HCT116 (cell line): ENCODE data around the gene PSMA6. TPM values are rescaled to one million over a fixed set of nuclear protein-coding genes. Genes with fewer than 3 reads are reported as not detected.
"Not testable (repeated sequence)": the region's sequence is repeated elsewhere in the genome, so short reads cannot be mapped to it uniquely, and the experiment has no call there.

Experiments used
- ATAC-seq: fragments of 200-7000 bp; cut with Tn5 transposase; 2 replicates; pipeline ENCODE4 v1.9.1; 2020; ENCODE audit warnings: mild to moderate bottlenecking, moderate library complexity
- BruUV-seq: library from RNA; stranded (reverse); fragments of 400-500 nt; replicated peaks from 2 replicates; lab custom pipeline; 2021; lab: Mats Ljungman, UMichigan
- CTCF ChIA-PET: fragments of 300-600 bp; sonication (Branson Sonifier 250); formaldehyde crosslinking; loops from one replicate; lab custom pipeline; 2021; ENCODE audit warnings: antibody characterized with exemption; lab: Charles Lee
- POLR2A ChIA-PET: fragments of 300-600, 350-600 bp; sonication (Branson Sonifier 250); formaldehyde crosslinking; loops from one replicate; lab custom pipeline; 2021; ENCODE audit warnings: antibody characterized with exemption; lab: Charles Lee
- RAD21 ChIA-PET, 2 experiments: fragments of 300-600 bp; sonication (Branson Sonifier 250); formaldehyde crosslinking; loops; one replicate each; lab custom pipeline; 2023; ENCODE audit warnings: low total read pairs in 2 of 2; ENCODE audit not compliant: uncharacterized antibody in 2 of 2, unreplicated experiment in 2 of 2, low non-redundant PET in 1 of 2; lab: Charles Lee
- DNase-seq: peaks from one replicate; pipeline ENCODE4 v3.0.0-alpha.2; 2010; ENCODE audit warnings: low read depth, low spot score
- H2AFZ ChIP-seq: fragments of 200-600 bp; shearing (Covaris generic), sonication (generic); 2 replicates; pipeline ENCODE4 v1.6.1; 2017; ENCODE audit warnings: low read depth, mixed run types, mixed read lengths, antibody characterized with exemption, low read length; ENCODE audit not compliant: poor library complexity, severe bottlenecking
- H3K27ac ChIP-seq: 2 replicates; pipeline ENCODE4 v1.5.1; 2012; ENCODE audit warnings: low read depth, low read length
- H3K27me3 ChIP-seq: fragments of 200-600 bp; sonication (generic); 2 replicates; pipeline ENCODE4 v1.6.1; 2016; ENCODE audit warnings: mixed run types, low read length, mixed read lengths; ENCODE audit not compliant: insufficient read depth
- H3K36me3 ChIP-seq, 2 experiments: fragments of 200-500 bp in 1 of 2; fragments of 200-600 bp in 1 of 2; sonication (Bioruptor generic) in 1 of 2; sonication (generic) in 1 of 2; 2 replicates each; pipeline versions ENCODE4 v1.5.1 to v1.6.1; 2014 to 2016; ENCODE audit warnings: low read length in 2 of 2, inconsistent platforms in 1 of 2, mixed read lengths in 1 of 2, mixed run types in 1 of 2; ENCODE audit not compliant: insufficient read depth in 2 of 2, control insufficient read depth in 1 of 2
- H3K4me1 ChIP-seq, 2 experiments: fragments of 200-600 bp in 1 of 2; sonication (generic) in 1 of 2; 2 replicates each; pipeline versions ENCODE4 v1.5.1 to v1.6.1; 2012 to 2017; ENCODE audit warnings: low read length in 2 of 2, inconsistent platforms in 1 of 2, mild to moderate bottlenecking in 1 of 2, mixed read lengths in 1 of 2, mixed run types in 1 of 2, moderate library complexity in 1 of 2; ENCODE audit not compliant: insufficient read depth in 2 of 2, control insufficient read depth in 1 of 2
- H3K4me2 ChIP-seq: fragments of 200-600 bp; sonication (generic); 2 replicates; pipeline ENCODE4 v1.6.1; 2017; ENCODE audit warnings: mixed run types, low read length, mixed read lengths
- H3K4me3 ChIP-seq, 2 experiments: fragments of 200-600 bp in 1 of 2; sonication (generic) in 1 of 2; replicated peaks in 1 of 2; 2 replicates each; pipeline ENCODE4 v1.5.1; 2011 to 2016; ENCODE audit warnings: low read length in 2 of 2, control low read depth in 1 of 2, low read depth in 1 of 2, mild to moderate bottlenecking in 1 of 2, mixed read lengths in 1 of 2, mixed run types in 1 of 2
- H3K79me2 ChIP-seq: fragments of 200-600 bp; sonication (generic); 2 replicates; pipeline ENCODE4 v1.6.1; 2017; ENCODE audit warnings: mild to moderate bottlenecking, mixed run types, low read length, moderate library complexity, mixed read lengths; ENCODE audit not compliant: insufficient read depth
- H3K9ac ChIP-seq: fragments of 200-600 bp; sonication (generic); 2 replicates; pipeline ENCODE4 v1.6.1; 2016; ENCODE audit warnings: low read length, mixed read lengths
- H3K9me2 ChIP-seq: fragments of 200-600 bp; sonication (generic), shearing (Covaris generic); 2 replicates; pipeline ENCODE4 v1.6.1; 2017; ENCODE audit warnings: mixed run types, mild to moderate bottlenecking, moderate library complexity; ENCODE audit not compliant: insufficient read depth
- H3K9me3 ChIP-seq, 2 experiments: fragments of 200-500 bp in 1 of 2; fragments of 200-600 bp in 1 of 2; sonication (Bioruptor generic) in 1 of 2; sonication (generic) in 1 of 2; 2 replicates each; pipeline ENCODE4 v1.6.1; 2014 to 2017; ENCODE audit warnings: low read length in 2 of 2, mixed read lengths in 2 of 2, inconsistent platforms in 1 of 2, low read depth in 1 of 2, mild to moderate bottlenecking in 1 of 2, mixed run types in 1 of 2, moderate library complexity in 1 of 2; ENCODE audit not compliant: control insufficient read depth in 1 of 2, insufficient read depth in 1 of 2
- H4K20me1 ChIP-seq: fragments of 200-600 bp; sonication (generic), shearing (Covaris generic); 2 replicates; pipeline ENCODE4 v1.6.1; 2017; ENCODE audit warnings: mixed run types, mild to moderate bottlenecking, moderate library complexity; ENCODE audit not compliant: insufficient read depth
- intact Hi-C: fragments of 100-400 bp; cut with micrococcal nuclease; formaldehyde crosslinking; loops from 2 replicates; pipeline ENCODE4 v1.10.0; 2022
- total RNA-seq: library from RNA; stranded (reverse); gene quantifications from one replicate; pipeline ENCODE4 v1.2.1, GENCODE V29; 2021; ENCODE audit not compliant: unreplicated experiment
- TF ChIP-seq, protein P1 (sequence below): IDR thresholded peaks from 2 replicates; pipeline ENCODE4 v1.6.1; 2012

Gene PSMA6
- total RNA-seq, 1 experiment from 2014 or later: 194 TPM

DNA sequence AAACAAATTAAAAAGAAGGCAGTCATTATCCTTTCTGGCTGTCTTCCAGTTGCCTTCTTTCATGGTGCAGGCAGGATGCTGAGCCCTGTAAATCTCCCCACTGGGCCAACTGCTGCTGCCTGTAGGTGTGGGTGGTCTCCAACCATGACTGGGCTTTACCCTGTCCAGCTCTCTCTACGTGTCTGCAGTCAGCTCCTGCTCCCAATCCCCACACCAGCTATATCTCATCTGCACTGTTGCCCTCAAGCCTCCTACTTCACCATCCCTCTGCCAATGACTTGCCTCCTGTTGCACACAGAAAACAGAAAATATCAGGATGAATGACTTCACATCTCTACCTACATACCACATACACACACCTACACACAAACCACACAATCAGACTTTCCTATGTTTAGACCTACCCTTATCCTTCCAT is 39.7 kb upstream of the PSMA6 start:
- Histone ChIP-seq H2AFZ (no peak overlapping the region), H3K4me3 (no peak overlapping the region), H3K4me1 (no peaks in the 10 kb centered on the region), H4K20me1 (no peaks in the 10 kb centered on the region), H3K9me3 (no peaks in the 10 kb centered on the region), H3K4me2 (no peak overlapping the region), H3K27me3 (no peaks in the 10 kb centered on the region), H3K27ac (no peak overlapping the region), H3K9me2 (no peaks in the 10 kb centered on the region), H3K79me2 (no peaks in the 10 kb centered on the region), H3K9ac (no peak overlapping the region), H3K36me3 (no peaks in the 10 kb centered on the region)
- ChIA-PET RAD21 (no interaction called here), CTCF (no interaction called here), POLR2A (no interaction called here)
- no peak for ATAC-seq
- TF ChIP-seq, protein P1, sequence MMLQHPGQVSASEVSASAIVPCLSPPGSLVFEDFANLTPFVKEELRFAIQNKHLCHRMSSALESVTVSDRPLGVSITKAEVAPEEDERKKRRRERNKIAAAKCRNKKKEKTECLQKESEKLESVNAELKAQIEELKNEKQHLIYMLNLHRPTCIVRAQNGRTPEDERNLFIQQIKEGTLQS: no peak
- intact Hi-C loops: no loop called here
- DNase-seq: no peak
- BruUV-seq: no TSS peak

DNA sequence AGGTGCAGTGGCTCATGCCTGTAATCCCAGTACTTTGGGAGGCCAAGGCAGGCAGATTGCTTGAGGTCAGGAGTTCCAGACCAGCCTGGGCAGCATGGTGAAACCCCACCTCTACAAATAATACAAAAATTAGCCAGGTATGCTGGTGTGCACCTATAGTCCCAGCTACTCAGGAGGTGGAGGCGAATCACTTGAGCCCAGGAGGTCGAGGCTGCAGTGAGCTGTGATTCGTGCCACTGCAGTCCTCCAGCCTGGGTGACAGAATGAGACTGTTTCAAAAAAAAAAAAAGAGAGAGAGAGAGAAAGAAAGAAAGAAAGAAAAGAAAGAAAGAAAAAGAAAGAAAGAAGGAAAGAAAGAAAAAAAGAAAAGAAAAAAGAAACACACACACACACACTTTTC is 39.1 kb upstream of the PSMA6 start:
- DNase-seq, H3K4me1 ChIP-seq, BruUV-seq, H2AFZ ChIP-seq, H3K79me2 ChIP-seq, intact Hi-C loops, RAD21 ChIA-PET, H3K9me2 ChIP-seq, H3K27me3 ChIP-seq, H3K4me3 ChIP-seq, H3K9ac ChIP-seq, H3K27ac ChIP-seq, POLR2A ChIA-PET, H3K36me3 ChIP-seq, ATAC-seq, H3K4me2 ChIP-seq, H3K9me3 ChIP-seq, H4K20me1 ChIP-seq, CTCF ChIA-PET: not testable (repeated sequence)

DNA sequence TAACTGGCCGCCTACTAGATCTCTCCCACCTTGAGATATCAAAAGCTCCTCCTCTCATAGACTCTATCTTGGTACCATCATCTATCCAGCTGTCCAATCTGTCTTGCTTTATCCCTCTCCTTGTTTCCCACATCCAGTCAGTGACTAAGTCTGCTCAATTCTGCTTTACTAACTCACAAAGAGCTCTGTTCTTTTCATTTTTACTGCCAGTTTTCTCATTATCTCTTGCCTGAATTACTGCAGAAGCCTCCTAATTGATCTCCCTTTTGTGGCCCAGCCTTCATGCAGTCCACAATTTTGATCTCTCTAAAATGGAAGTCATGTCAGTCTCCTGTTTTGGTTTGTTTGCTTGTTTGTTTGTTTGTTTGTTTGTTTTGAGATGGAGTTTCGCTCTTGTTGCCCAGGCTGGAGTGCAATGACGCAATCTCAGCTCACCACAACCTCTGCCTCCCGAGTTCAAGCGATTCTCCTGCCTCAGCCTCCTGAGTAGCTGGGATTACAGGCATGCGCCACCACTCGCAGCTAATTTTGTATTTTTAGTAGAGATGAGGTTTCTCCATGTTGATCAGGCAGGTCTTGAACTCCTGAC is 38.1 kb upstream of the PSMA6 start:
- DNase-seq, H3K9ac ChIP-seq, H3K36me3 ChIP-seq, H3K4me1 ChIP-seq, POLR2A ChIA-PET, H4K20me1 ChIP-seq, ATAC-seq, H2AFZ ChIP-seq, RAD21 ChIA-PET, CTCF ChIA-PET, BruUV-seq, H3K4me3 ChIP-seq, H3K79me2 ChIP-seq, H3K27me3 ChIP-seq, H3K9me2 ChIP-seq, H3K9me3 ChIP-seq, H3K4me2 ChIP-seq, H3K27ac ChIP-seq, intact Hi-C loops: not testable (repeated sequence)
